Measurements from ENCODE around the gene ANKRD60.
A peak's percentile ranks its signal among the peaks of the same experiment; 100 is the strongest.

The ANKRD60 gene

GRCh38 chr20:58188527-58188926 is 39.9 kb downstream of the ANKRD60 start:
- Histone ChIP-seq H3K27ac (ENCODE audit: low read depth, low read length) (no peak overlapping the region), H3K4me1 (ENCODE audit: control insufficient read depth, insufficient read depth, low read length) (no peaks in the 10 kb centered on the region), H3K36me3 (ENCODE audit: control insufficient read depth, insufficient read depth, low read length) (no peaks in the 10 kb centered on the region), H3K9ac (ENCODE audit: low read depth, low read length) (no peak overlapping the region), H3K27me3 (ENCODE audit: control insufficient read depth, insufficient read depth, low read length) (no peaks in the 10 kb centered on the region), H3K4me3 (ENCODE audit: low read depth, low read length) (no peak overlapping the region), H3K9me3 (ENCODE audit: control insufficient read depth, insufficient read depth, low read length) (peaks cover 5% of the 10 kb centered on the region; the same call in 1 of the 2 replicates)

GRCh38 chr20:58184984-58185383 is 43.5 kb downstream of the ANKRD60 start:
- Histone ChIP-seq H3K9ac (ENCODE audit: low read depth, low read length) (no peak overlapping the region), H3K4me1 (ENCODE audit: control insufficient read depth, insufficient read depth, low read length) (no peaks in the 10 kb centered on the region), H3K9me3 (ENCODE audit: control insufficient read depth, insufficient read depth, low read length) (peaks cover 5% of the 10 kb centered on the region; the same call in 1 of the 2 replicates), H3K27me3 (ENCODE audit: control insufficient read depth, insufficient read depth, low read length) (peaks cover 5% of the 10 kb centered on the region), H3K4me3 (ENCODE audit: low read depth, low read length) (no peak overlapping the region), H3K36me3 (ENCODE audit: control insufficient read depth, insufficient read depth, low read length) (no peaks in the 10 kb centered on the region), H3K27ac (ENCODE audit: low read depth, low read length) (no peak overlapping the region)

GRCh38 chr20:58184063-58184462 is 44.4 kb downstream of the ANKRD60 start:
- Histone ChIP-seq H3K9ac (ENCODE audit: low read depth, low read length) (no peak overlapping the region), H3K27ac (ENCODE audit: low read depth, low read length) (no peak overlapping the region), H3K36me3 (ENCODE audit: control insufficient read depth, insufficient read depth, low read length) (no peaks in the 10 kb centered on the region), H3K27me3 (ENCODE audit: control insufficient read depth, insufficient read depth, low read length) (peaks cover 14% of the 10 kb centered on the region), H3K9me3 (ENCODE audit: control insufficient read depth, insufficient read depth, low read length) (peaks cover 5% of the 10 kb centered on the region; the same call in 1 of the 2 replicates), H3K4me3 (ENCODE audit: low read depth, low read length) (no peak overlapping the region), H3K4me1 (ENCODE audit: control insufficient read depth, insufficient read depth, low read length) (no peaks in the 10 kb centered on the region)

DNA sequence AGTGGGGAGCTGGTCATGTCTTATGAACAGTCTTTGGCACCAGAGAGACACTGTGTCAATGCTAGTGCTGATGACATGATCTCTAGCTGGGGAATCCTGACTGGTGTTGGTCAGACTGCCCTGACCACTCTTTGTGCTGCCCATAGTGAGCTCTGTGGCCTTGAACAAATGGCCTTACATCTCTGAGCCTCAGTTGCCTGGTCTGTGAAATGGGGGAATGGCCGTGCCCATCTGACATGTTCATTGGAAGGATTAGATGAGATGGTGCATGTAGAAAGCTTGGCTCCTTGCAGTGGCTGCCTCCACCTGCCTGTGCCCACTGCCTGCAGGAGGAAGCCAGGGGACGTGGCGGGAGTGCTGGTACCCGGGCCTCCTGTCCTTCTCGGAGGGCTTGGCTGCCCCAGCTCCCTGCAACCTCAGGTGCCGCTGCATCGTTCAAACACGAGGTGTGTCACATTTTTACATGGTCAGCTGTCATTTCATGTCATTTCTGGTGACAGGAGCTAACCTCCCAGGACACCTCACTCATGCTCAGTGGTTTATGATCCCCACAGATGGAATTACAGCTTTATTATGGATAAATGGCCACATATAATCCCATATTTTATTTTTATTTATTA is 45.8 kb downstream of the ANKRD60 start:
- Histone ChIP-seq H3K36me3 (ENCODE audit: control insufficient read depth, insufficient read depth, low read length) (no peaks in the 10 kb centered on the region), H3K9me3 (ENCODE audit: control insufficient read depth, insufficient read depth, low read length) (peaks cover 5% of the 10 kb centered on the region; the same call in 1 of the 2 replicates), H3K27me3 (ENCODE audit: control insufficient read depth, insufficient read depth, low read length) (peaks cover 29% of the 10 kb centered on the region)

DNA sequence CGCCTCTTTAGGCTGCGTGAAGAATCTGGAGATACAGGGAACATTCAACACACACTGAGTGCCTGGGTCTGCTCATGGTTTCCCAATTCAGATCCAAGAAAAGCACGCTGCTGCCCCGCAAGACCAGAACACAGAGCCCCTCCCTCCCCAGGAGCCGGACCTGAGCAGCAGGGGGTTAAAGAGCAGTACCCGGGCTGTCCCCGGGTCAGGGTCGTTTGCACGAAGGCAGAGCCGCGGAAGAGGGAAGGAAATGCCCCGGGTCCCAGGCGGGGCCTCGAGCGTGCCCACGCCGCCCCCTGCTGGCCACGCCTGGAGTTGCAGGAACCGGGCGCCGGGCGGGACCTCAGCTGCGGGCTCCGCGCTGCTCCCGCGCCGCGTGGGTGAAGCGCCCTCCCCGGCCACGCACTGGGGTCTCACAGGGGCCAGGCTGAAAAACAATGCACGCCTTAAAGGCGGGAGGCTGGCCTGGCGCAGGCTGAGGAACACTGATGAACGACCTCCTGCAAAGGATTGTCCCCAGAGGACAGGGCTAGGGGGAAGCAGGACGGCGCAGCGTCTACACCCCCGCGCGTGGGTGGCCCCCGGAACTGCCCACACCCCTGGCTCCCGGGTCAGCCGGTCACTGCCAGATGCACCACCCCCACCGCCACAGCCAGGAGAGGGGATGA is 48.9 kb downstream of the ANKRD60 start:
- Histone ChIP-seq H3K9ac (ENCODE audit: low read depth, low read length) (no peak overlapping the region), H3K4me1 (ENCODE audit: control insufficient read depth, insufficient read depth, low read length) (peaks cover 8% of the 10 kb centered on the region; the same call in 1 of the 2 replicates), H3K27ac (ENCODE audit: low read depth, low read length) (no peak overlapping the region), H3K9me3 (ENCODE audit: control insufficient read depth, insufficient read depth, low read length) (peaks cover 4% of the 10 kb centered on the region; the same call in 1 of the 2 replicates), H3K36me3 (ENCODE audit: control insufficient read depth, insufficient read depth, low read length) (no peaks in the 10 kb centered on the region), H3K4me3 (ENCODE audit: low read depth, low read length) (peak overlapping the region; percentile 58), H3K27me3 (ENCODE audit: control insufficient read depth, insufficient read depth, low read length) (peaks cover 29% of the 10 kb centered on the region)

More for the DNA sequence above, 45.8 kb downstream of the ANKRD60 start:
- Histone ChIP-seq H3K4me3 (ENCODE audit: low read depth, low read length) (no peak overlapping the region), H3K27ac (ENCODE audit: low read depth, low read length) (no peak overlapping the region), H3K4me1 (ENCODE audit: control insufficient read depth, insufficient read depth, low read length) (no peaks in the 10 kb centered on the region), H3K9ac (ENCODE audit: low read depth, low read length) (no peak overlapping the region)

DNA sequence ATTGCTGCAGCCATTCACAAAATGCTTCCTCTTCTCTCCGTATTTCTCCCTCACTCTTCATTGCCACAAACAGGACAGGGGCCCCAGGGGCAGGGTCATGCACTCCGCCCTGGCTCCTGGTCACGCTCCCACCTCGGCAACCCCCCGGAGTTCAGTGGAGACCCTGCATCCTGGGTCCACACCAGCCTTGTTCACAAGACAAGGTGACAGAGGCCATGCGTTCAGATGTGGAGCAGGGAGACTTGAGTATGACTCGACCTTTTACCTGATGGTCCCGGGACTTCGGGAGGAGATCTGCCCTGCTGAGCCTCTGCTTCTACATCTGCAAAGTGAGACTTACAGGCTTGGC is 49.4 kb downstream of the ANKRD60 start:
- H3K4me1 ChIP-seq (ENCODE audit: control insufficient read depth, insufficient read depth, low read length): peaks cover 10% of the 10 kb centered on the region
- no peak overlapping the region for H3K27ac ChIP-seq (ENCODE audit: low read depth, low read length)
- no peaks in the 10 kb centered on the region for H3K36me3 ChIP-seq (ENCODE audit: control insufficient read depth, insufficient read depth, low read length)
- peaks cover 29% of the 10 kb centered on the region for H3K27me3 ChIP-seq (ENCODE audit: control insufficient read depth, insufficient read depth, low read length)
- H3K9ac ChIP-seq (ENCODE audit: low read depth, low read length): no peak overlapping the region
- H3K9me3 ChIP-seq (ENCODE audit: control insufficient read depth, insufficient read depth, low read length): no peaks in the 10 kb centered on the region
- peak overlapping the region; percentile 58 for H3K4me3 ChIP-seq (ENCODE audit: low read depth, low read length)

- Histone ChIP-seq H3K27ac (ENCODE audit: low read depth, low read length) (no peak overlapping the region), H3K27me3 (ENCODE audit: control insufficient read depth, insufficient read depth, low read length) (peaks cover 29% of the 10 kb centered on the region), H3K36me3 (ENCODE audit: control insufficient read depth, insufficient read depth, low read length) (no peaks in the 10 kb centered on the region), H3K4me3 (ENCODE audit: low read depth, low read length) (no peak overlapping the region), H3K9ac (ENCODE audit: low read depth, low read length) (no peak overlapping the region), H3K9me3 (ENCODE audit: control insufficient read depth, insufficient read depth, low read length) (no peaks in the 10 kb centered on the region), H3K4me1 (ENCODE audit: control insufficient read depth, insufficient read depth, low read length) (peaks cover 10% of the 10 kb centered on the region)
Observed at GRCh38 chr20:58177799-58178198, 50.7 kb downstream of the ANKRD60 start.

DNA sequence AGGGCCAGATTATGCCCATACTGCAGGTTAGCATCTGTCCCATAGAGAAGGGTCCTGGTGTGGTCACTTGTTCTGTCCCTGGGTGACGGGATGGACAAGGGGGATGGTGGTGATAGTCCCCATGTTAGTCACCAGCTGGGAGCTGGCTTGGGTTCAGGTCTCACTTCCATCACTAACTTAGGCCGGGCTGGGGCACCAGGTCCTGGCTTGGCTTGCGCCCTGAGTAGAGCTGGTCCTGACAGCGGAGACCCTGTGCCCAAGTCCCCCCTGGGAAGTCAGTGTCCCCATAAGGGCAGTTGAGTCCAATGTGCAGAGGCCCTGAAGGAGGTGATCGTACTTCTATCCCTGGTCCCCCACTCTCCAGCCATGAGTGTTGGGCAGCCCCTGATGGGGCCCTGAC is 52.6 kb downstream of the ANKRD60 start:
- Histone ChIP-seq H3K9ac (ENCODE audit: low read depth, low read length) (no peak overlapping the region), H3K27ac (ENCODE audit: low read depth, low read length) (no peak overlapping the region), H3K4me3 (ENCODE audit: low read depth, low read length) (no peak overlapping the region), H3K4me1 (ENCODE audit: control insufficient read depth, insufficient read depth, low read length) (peaks cover 10% of the 10 kb centered on the region), H3K36me3 (ENCODE audit: control insufficient read depth, insufficient read depth, low read length) (no peaks in the 10 kb centered on the region), H3K27me3 (ENCODE audit: control insufficient read depth, insufficient read depth, low read length) (peaks cover 29% of the 10 kb centered on the region), H3K9me3 (ENCODE audit: control insufficient read depth, insufficient read depth, low read length) (no peaks in the 10 kb centered on the region)

DNA sequence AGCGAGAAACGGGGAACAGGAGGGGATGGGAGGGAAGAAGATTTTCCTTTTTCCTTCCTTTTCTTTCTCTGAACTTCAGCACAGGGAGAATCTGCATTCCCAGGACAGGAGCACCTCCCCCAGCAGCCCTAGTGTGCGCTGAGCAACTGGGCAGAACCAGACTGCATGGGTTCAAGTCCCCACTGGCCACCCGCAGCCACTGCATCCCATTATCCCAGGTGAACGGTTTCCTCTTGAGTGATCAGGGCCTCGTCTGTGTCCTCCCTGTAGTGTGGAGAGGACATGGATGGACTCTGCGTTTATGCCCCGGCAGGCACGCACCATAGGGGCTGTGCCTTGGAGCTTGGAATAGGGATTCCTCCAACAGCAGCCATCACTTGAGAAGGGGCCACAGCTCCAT is 53.0 kb downstream of the ANKRD60 start:
- H3K9ac ChIP-seq (ENCODE audit: low read depth, low read length): no peak overlapping the region
- peaks cover 28% of the 10 kb centered on the region for H3K27me3 ChIP-seq (ENCODE audit: control insufficient read depth, insufficient read depth, low read length)
- H3K4me1 ChIP-seq (ENCODE audit: control insufficient read depth, insufficient read depth, low read length): peaks cover 10% of the 10 kb centered on the region
- no peak overlapping the region for H3K27ac ChIP-seq (ENCODE audit: low read depth, low read length)
- no peaks in the 10 kb centered on the region for H3K9me3 ChIP-seq (ENCODE audit: control insufficient read depth, insufficient read depth, low read length)
- no peak overlapping the region for H3K4me3 ChIP-seq (ENCODE audit: low read depth, low read length)
- no peaks in the 10 kb centered on the region for H3K36me3 ChIP-seq (ENCODE audit: control insufficient read depth, insufficient read depth, low read length)

- Histone ChIP-seq H3K27me3 (ENCODE audit: control insufficient read depth, insufficient read depth, low read length) (peaks cover 22% of the 10 kb centered on the region), H3K9me3 (ENCODE audit: control insufficient read depth, insufficient read depth, low read length) (no peaks in the 10 kb centered on the region), H3K27ac (ENCODE audit: low read depth, low read length) (no peak overlapping the region), H3K9ac (ENCODE audit: low read depth, low read length) (no peak overlapping the region), H3K4me1 (ENCODE audit: control insufficient read depth, insufficient read depth, low read length) (peaks cover 10% of the 10 kb centered on the region), H3K36me3 (ENCODE audit: control insufficient read depth, insufficient read depth, low read length) (no peaks in the 10 kb centered on the region), H3K4me3 (ENCODE audit: low read depth, low read length) (peak overlapping the region; percentile 35; the same call in 1 of the 2 replicates)
Observed at GRCh38 chr20:58174708-58175280, 53.7 kb downstream of the ANKRD60 start.
